K562 (cell line): ENCODE data around the gene LMNTD2. TPM values are rescaled to one million over a fixed set of nuclear protein-coding genes. Genes with fewer than 3 reads are reported as not detected.
A peak's percentile ranks its signal among the peaks of the same experiment; 100 is the strongest.

Experiments used
- ATF6 ChIP-seq: sonication (generic); formaldehyde crosslinking; IDR thresholded peaks from 2 replicates; pipeline ENCODE4 v1.4.0; 2020; ENCODE audit warnings: mild to moderate bottlenecking, missing genetic modification reagents
- BCOR ChIP-seq: fragments of 450-650 bp; IDR thresholded peaks from 2 replicates; pipeline ENCODE4 v1.6.1; 2016
- CREM ChIP-seq: IDR thresholded peaks from 2 replicates; pipeline ENCODE4 v1.6.1; 2014; ENCODE audit warnings: antibody characterized with exemption, low read depth
- DIDO1 ChIP-seq: fragments of 450-650 bp; IDR thresholded peaks from 2 replicates; pipeline ENCODE4 v1.6.1; 2016; ENCODE audit warnings: low read depth, missing biosample characterization, missing genetic modification characterization
- MTA3 ChIP-seq: fragments of 450-650 bp; formaldehyde crosslinking; IDR thresholded peaks from 2 replicates; pipeline ENCODE4 v1.6.1; 2017; ENCODE audit warnings: mild to moderate bottlenecking, borderline replicate concordance
- NCOA6 ChIP-seq: fragments of 450-650 bp; IDR thresholded peaks from 2 replicates; pipeline ENCODE4 v1.6.1; 2017; ENCODE audit warnings: mild to moderate bottlenecking
- OTX1 ChIP-seq: fragments of 450-650 bp; formaldehyde crosslinking; IDR thresholded peaks from 2 replicates; pipeline ENCODE4 v1.4.0; 2022; ENCODE audit warnings: mild to moderate bottlenecking
- PHF21A ChIP-seq: fragments of 450-650 bp; IDR thresholded peaks from 2 replicates; pipeline ENCODE4 v1.6.1; 2017; ENCODE audit warnings: low read depth, borderline replicate concordance
- RFX7 ChIP-seq: fragments of 250-450 bp; sonication (Bioruptor Pico); IDR thresholded peaks from 2 replicates; pipeline ENCODE4 v1.5.1; 2021; ENCODE audit warnings: mild to moderate bottlenecking
- RUNX1 ChIP-seq: sonication (generic); IDR thresholded peaks from 2 replicates; pipeline ENCODE4 v1.6.1; 2016; ENCODE audit warnings: antibody characterized with exemption, low read depth
- SIX5 ChIP-seq, 2 experiments: IDR thresholded peaks; 2 replicates each; pipeline ENCODE4 v1.6.1; 2011; ENCODE audit warnings: low read length in 2 of 2, borderline replicate concordance in 1 of 2, low read depth in 1 of 2, mild to moderate bottlenecking in 1 of 2, moderate library complexity in 1 of 2; ENCODE audit not compliant: insufficient read depth in 1 of 2
- SMARCB1 ChIP-seq: IDR thresholded peaks from 2 replicates; pipeline ENCODE4 v1.6.1; 2011; ENCODE audit warnings: improper control_type of control experiment, low read depth; ENCODE audit not compliant: insufficient read length
- TFE3 ChIP-seq: fragments of 450-650 bp; formaldehyde crosslinking; IDR thresholded peaks from 2 replicates; pipeline ENCODE4 v1.4.0; 2020; ENCODE audit warnings: mild to moderate bottlenecking, mixed read lengths
- THRAP3 ChIP-seq: fragments of 450-650 bp; IDR thresholded peaks from 2 replicates; pipeline ENCODE4 v1.6.1; 2016; ENCODE audit warnings: mild to moderate bottlenecking, inconsistent platforms, borderline replicate concordance
- U2AF2 ChIP-seq: fragments of 200-400 bp; formaldehyde crosslinking; optimal IDR thresholded peaks from 2 replicates; pipeline ENCODE3; 2017; ENCODE audit warnings: low read depth, mild to moderate bottlenecking, low read length
- ZNF263 ChIP-seq: sonication (generic); formaldehyde crosslinking; IDR thresholded peaks from 2 replicates; pipeline ENCODE4 v1.8.0; 2022; ENCODE audit warnings: mild to moderate bottlenecking, missing genetic modification reagents, borderline replicate concordance
- ZNF561 ChIP-seq: fragments of 450-650 bp; formaldehyde crosslinking; conservative IDR thresholded peaks from 2 replicates; pipeline ENCODE4 v1.4.0; 2020; ENCODE audit warnings: mild to moderate bottlenecking, moderate library complexity
- ZNF764 ChIP-seq: fragments of 250-450 bp; sonication (Bioruptor Pico); IDR thresholded peaks from 2 replicates; pipeline ENCODE4 v1.4.0; 2020; ENCODE audit warnings: low read depth, mild to moderate bottlenecking, moderate library complexity
- polyA plus RNA-seq, 8 experiments: library from polyadenylated mRNA; depleted of rRNA in 4 of 8; stranded (reverse) in 5 of 8; unstranded in 3 of 8; fragments of >200 nt; fragmentation: Nextera tagmentation in 2 of 8; fragmentation: Illumina TruSeq in 1 of 8; extraction: Ambion mirVana in 2 of 8; extraction: Trizol in 1 of 8; gene quantifications; 2 replicates each; pipeline versions ENCODE4 v1.2.1 to v1.2.3, GENCODE V29; 2011 to 2014; ENCODE audit warnings: inconsistent platforms in 1 of 8, missing spikeins in 1 of 8
- total RNA-seq, 7 experiments: library from RNA; depleted of rRNA in 6 of 7; stranded (reverse); fragments of >200 nt in 6 of 7; fragmentation: Illumina TruSeq in 2 of 7; extraction: Trizol in 2 of 7; gene quantifications; 2 replicates each; pipeline versions ENCODE4 v1.2.1 to v1.2.3, GENCODE V29; 2011 to 2021; ENCODE audit warnings: low replicate concordance in 1 of 7
- TF ChIP-seq, protein P1 (sequence below): fragments of 250-450 bp; sonication (Bioruptor Pico); IDR thresholded peaks from 2 replicates; pipeline ENCODE4 v1.5.0; 2022; ENCODE audit warnings: mild to moderate bottlenecking
- TF ChIP-seq, protein P2 (sequence below), 2 experiments: IDR thresholded peaks in 1 of 2; conservative IDR thresholded peaks in 1 of 2; 2 replicates each; pipeline ENCODE4 v1.6.1; 2016; ENCODE audit warnings: low read depth in 2 of 2, mild to moderate bottlenecking in 1 of 2, missing compliant biosample characterization in 1 of 2, missing genetic modification characterization in 1 of 2, moderate library complexity in 1 of 2

Gene LMNTD2
- total and polyA plus RNA-seq, 9 of the 15 experiments (the other 6 are each of a cell fraction or from before 2014, with no cell fraction given), result 0.48 to 4.2 (median 1.5) TPM; not detected in 3

GRCh38 chr11:575996-576768 lies 15.6 kb upstream of the LMNTD2 start, which contains the start of gene PHRF1 (continued):
- TF ChIP-seq, protein P1, sequence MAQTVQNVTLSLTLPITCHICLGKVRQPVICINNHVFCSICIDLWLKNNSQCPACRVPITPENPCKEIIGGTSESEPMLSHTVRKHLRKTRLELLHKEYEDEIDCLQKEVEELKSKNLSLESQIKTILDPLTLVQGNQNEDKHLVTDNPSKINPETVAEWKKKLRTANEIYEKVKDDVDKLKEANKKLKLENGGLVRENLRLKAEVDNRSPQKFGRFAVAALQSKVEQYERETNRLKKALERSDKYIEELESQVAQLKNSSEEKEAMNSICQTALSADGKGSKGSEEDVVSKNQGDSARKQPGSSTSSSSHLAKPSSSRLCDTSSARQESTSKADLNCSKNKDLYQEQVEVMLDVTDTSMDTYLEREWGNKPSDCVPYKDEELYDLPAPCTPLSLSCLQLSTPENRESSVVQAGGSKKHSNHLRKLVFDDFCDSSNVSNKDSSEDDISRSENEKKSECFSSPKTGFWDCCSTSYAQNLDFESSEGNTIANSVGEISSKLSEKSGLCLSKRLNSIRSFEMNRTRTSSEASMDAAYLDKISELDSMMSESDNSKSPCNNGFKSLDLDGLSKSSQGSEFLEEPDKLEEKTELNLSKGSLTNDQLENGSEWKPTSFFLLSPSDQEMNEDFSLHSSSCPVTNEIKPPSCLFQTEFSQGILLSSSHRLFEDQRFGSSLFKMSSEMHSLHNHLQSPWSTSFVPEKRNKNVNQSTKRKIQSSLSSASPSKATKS, result no peak
- TF ChIP-seq SMARCB1, result no peak
- no peak for TF ChIP-seq DIDO1
- TF ChIP-seq ZNF263 (CRISPR knock-in tag), result 0 out of 2 replicates have a peak, but pooled peaks have one; percentile 22
- TF ChIP-seq RFX7, result no peak
- TF ChIP-seq MTA3, result peak; percentile 91; the same call in 1 of the 2 replicates
- TF ChIP-seq ATF6 (CRISPR knock-in tag), result no peak
- no peak for TF ChIP-seq BCOR
- no peak for TF ChIP-seq TFE3 (CRISPR knock-in tag)
- TF ChIP-seq THRAP3, result no peak
- TF ChIP-seq ZNF764 (CRISPR knock-in tag), result no peak
- TF ChIP-seq U2AF2, result no peak
- no peak for TF ChIP-seq RUNX1
- TF ChIP-seq NCOA6, result no peak
- TF ChIP-seq ZNF561 (CRISPR knock-in tag), result no peak
- TF ChIP-seq CREM, result peak; percentile 59
- no peak for TF ChIP-seq PHF21A
- TF ChIP-seq SIX5 (IDR thresholded peaks at IDR 0.05; ENCODE audit: borderline replicate concordance in 1 of 2, insufficient read depth in 1 of 2, low read depth in 1 of 2, low read length in 2 of 2), result peak; percentile 33 to 45; a peak in 2 of 4 replicates
- TF ChIP-seq OTX1 (CRISPR knock-in tag), result no peak
- TF ChIP-seq, protein P2, sequence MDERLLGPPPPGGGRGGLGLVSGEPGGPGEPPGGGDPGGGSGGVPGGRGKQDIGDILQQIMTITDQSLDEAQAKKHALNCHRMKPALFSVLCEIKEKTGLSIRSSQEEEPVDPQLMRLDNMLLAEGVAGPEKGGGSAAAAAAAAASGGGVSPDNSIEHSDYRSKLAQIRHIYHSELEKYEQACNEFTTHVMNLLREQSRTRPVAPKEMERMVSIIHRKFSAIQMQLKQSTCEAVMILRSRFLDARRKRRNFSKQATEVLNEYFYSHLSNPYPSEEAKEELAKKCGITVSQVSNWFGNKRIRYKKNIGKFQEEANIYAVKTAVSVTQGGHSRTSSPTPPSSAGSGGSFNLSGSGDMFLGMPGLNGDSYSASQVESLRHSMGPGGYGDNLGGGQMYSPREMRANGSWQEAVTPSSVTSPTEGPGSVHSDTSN (CRISPR knock-in tag; IDR thresholded peaks at IDR 0.05; ENCODE audit: low read depth), result no peak
- TF ChIP-seq, protein P2 (tag; conservative IDR thresholded peaks at IDR 0.05; ENCODE audit: low read depth), result no peak
